Pons (tissue), 1 donor: ENCODE results near the gene CIB1.

Source experiments
- DNase-seq: peaks from one replicate; pipeline ENCODE4 v3.0.0-alpha.2; 2016; ENCODE audit warnings: low spot score

CIB1 gene

DNA sequence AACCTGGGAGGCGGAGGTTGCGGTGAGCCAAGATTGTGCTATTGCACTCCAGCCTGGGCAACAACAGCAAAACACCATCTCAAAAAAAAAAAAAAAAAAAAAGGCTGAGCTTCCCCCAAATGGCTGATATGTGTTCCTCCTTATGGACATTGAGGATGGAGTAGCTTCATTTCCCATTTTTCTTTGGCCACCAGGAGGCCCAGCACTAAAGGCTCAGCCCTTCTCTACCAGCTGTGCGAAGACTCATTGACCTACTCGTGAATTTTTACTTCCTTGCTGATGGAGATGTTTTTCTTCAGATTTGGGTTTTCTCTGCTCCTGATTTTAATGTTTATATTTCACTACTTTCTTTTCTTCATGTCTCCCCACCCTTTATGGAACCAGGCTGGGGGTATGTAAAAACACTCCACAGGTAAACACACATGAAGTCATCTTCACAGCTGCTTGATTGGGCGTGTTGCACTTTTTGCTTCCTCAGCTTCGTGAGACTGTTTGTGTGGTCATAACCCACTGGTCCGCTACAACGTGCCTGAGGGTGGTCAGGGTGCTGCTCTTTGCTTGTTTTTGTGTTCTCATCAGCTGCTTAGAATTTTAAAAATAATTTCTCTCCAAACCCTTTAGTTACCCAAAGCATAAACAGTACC is 19.1 kb downstream of the CIB1 start:
- no peak for DNase-seq

DNA sequence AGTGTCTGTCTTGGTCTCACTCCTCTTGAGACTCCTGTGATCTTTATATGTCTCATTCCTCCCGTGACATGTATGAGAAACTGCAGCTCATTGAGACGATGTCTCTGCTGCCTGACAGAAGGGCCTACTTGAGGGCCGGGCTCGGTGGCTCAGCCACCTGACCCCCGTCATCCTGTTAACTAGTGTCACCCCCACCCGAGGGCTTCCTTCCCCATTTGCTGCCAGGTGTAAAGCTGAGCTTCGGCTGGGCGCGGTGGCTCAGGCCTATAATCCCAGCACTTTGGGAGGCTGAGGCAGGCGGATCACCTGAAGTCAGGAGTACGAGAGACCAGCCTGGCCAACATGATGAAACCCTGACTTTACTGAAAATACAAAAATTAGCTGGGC is 19.9 kb downstream of the CIB1 start:
- no peak for DNase-seq

DNA sequence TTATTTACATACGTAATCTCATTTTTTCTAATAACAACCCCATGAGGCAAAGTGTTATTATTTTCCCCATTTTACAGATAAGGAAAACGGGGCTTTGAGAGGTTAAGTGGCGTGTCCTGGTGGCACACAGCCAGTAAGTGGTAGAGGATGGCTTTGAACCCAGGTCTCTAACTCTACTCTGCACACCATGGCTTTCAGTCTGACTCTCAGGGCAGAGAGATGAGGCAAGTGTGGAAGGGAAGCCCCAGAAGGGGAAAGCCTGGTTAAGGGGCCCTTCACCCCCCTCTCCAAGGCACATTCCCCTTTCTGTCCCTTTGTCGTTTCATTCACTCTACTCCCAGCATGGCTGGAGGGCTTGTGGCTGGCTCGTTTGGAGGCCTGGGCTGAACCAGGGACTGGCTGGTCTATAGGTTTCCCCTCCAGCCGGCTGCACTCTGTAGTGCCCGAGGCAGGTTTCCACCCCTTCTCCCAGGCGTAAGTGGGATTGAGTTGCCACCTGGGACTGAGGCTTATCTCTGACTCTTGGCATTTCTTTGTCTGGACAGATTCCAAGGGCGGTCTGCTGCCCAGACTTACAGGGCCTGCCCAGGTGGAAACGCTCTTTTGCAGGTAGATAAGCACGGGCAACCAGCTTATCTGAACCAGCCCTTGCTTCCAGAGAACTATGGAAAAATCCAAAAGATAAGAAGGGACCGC is 20.5 kb downstream of the CIB1 start:
- DNase-seq, result no peak

DNA sequence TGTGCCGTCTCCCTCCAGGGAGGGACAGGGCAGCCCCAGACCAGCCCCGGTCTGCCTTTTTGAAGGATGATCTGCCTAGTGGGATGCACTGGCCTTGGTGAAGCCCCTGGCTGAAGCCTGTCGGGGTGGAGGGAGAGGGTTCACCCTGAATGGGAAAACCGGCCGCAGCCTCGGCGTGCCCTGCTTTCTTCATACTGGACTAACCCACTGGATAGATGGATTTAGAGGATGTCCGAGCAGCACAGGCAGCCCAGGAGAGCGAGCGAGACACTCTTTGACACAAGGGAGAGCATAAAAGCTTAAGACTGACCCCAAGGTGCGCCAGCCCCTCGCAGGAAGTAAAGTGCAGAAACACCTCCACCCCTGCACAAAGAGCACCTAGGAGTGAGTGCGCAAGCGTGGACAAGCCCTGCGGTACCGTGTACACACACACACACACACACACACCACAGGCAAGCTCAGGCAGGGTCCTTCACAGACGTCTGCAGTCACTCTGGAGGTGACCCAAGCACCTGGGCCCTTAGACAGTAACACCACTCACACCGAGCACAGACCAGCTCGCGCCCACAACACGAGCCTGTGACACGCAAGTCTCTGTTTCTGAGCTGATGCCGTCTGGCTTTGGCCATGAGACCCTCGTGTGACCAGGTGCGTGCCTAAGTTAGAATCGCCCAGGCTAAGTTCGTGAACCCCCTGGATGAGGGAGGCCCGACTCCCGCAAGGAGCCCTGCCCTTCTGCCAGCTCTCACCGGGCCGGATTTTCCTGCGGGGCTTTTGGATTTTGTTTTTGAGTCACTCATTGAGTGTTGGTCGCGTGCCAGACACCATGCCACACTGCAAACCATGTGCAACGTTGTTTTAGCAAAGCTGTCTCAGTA is 21.3 kb downstream of the CIB1 start:
- DNase-seq, result no peak

DNA sequence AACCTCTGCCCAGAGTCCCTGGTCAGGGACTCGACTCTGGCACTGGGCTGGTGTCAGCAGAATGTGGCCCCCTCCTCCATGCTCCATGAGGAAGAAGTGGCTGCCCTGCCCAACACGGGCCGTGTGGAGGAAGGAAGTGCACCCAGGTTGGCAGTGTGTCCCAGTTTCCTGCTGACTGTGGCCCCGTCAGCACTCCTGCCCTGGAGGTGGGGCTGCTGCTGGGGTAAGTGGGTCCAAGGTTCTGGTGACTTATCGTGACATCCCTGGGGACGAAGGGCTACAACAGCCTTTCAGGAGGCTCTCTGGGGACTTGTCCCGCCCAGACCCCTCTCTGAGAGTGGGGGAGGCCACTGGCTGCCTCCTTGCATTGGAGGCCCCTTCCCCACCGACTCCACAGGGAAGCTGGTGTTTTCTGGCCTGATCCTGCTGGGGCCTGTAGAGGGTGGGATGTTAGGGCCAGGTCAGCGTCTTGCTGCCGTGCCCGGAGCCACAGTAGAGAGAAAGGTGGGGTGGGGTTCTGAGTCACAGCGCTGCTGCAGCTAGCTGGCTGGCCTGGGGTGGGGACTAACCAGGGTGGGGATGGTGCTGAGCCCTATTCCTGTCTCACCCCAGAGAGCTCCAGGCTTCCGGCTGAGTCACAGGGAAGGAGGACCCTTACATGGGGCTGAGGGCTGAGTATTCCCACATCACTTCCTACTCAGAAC is 22.1 kb downstream of the CIB1 start:
- DNase-seq, result no peak

DNA sequence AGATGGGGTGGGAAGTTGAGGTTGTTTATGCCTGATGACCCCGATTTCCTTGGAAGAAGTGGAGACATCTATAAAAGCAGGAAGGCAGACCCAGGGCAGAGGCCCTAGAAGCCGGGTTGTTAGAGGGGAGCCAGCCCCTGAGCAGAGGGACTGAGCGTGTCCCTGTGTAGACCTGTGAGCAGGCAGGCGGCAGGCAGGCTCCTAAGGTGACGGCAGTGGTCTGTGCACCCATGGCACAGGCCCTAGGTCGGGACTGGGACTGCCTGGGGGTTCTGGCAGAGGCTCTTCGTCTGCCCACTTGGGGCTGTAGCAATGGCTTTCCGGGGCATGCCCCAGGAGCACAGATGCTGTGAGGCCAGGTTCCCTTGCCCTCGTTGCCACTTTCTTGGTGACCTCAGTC is 22.7 kb downstream of the CIB1 start:
- no peak for DNase-seq

DNA sequence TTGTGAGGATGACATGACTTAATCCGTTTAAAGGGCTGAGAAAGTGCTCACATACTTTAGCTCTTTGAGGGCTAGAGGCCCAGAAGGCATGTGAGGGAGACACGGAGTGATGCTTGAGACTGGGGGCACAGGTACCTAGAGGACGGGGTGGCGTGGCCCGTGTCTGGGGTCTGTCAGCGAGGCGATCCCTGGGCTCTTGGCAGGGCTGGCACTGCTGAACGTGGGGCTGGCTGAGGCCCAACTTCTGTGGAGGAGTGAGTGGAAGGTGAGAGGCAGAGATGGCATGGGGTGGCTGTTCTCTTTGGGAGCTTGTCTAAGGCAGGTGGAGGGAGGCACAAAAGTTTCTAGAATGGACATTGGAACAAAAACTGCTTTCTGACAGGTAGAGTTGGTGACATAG is 23.1 kb downstream of the CIB1 start:
- no peak for DNase-seq

DNA sequence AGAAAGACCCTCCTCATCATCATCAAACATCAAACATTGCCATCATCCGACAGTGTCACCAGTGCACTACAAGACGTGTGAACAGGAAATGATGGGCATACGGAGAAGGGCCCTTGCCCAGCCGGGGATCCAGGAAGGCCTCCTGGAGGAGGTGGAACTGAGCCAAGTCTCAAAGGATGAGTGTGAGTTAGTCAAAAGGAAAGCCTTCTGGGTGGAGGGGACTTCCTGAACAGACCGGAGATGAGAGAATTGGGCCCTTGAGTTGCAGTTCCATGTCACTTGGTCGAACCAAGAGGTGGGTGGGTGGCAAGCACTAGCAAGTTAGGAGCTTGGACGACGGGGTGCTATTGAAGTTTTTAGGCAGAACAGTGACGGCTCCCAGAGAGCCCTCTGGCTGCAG is 24.1 kb downstream of the CIB1 start:
- no peak for DNase-seq

DNA sequence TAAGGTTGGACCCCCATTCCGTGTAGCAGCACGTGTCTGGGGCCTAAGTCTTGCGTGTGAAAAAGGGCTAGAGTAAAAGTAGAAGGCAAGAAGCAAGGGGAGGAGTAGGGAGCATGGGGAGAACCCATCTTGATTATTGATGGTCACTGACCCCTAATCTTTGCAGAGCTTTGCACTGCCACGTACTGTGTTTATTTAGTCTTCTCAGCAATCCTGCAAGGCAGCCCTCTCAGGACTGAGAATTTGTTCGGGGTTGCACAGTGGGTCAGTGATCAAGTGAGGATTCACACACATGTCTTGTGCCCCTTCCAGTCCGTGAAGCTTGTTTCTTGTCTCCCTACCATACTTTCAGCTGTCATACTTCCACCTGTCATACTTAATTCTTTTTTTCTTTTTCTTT is 25.4 kb downstream of the CIB1 start:
- DNase-seq, result no peak

DNA sequence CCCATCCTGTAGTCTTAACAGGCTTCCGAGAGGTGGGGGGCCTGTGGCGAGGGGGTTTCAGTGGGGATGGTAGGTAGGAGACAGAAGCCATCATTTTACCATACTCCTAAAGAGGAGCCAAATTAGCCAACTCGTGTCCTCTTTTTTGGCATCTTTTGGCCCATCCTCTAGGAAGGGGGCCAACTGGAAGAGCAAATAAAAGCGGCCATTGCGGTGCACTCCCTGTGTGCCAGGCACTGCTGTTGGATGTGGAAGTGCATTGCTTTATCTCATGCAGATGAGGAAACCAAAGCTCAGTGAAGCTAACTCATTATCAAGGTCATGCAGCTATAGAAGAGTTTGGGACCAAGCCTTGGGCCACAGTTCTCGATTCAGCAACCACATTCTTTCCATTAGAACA is 26.5 kb downstream of the CIB1 start:
- DNase-seq, result no peak

DNA sequence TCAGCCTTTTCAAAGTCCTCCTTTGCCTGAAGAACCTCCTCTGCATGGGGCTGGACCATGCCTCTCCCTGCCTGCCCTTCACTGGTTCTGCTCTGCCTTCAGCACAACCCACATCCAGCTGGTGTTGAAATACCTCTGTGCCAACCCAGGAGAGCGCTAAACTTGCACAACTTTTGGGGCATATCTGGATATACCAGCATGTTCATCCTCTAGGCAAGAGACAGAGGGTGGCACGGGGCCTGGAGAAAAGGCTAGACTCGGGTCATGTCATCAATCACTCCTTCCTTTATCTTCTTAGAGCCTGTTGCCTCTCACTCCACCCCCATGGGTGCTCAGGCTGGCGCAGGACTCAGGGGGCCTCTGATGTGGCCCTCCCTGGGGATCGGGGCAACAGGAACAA is 27.9 kb downstream of the CIB1 start:
- no peak for DNase-seq

DNA sequence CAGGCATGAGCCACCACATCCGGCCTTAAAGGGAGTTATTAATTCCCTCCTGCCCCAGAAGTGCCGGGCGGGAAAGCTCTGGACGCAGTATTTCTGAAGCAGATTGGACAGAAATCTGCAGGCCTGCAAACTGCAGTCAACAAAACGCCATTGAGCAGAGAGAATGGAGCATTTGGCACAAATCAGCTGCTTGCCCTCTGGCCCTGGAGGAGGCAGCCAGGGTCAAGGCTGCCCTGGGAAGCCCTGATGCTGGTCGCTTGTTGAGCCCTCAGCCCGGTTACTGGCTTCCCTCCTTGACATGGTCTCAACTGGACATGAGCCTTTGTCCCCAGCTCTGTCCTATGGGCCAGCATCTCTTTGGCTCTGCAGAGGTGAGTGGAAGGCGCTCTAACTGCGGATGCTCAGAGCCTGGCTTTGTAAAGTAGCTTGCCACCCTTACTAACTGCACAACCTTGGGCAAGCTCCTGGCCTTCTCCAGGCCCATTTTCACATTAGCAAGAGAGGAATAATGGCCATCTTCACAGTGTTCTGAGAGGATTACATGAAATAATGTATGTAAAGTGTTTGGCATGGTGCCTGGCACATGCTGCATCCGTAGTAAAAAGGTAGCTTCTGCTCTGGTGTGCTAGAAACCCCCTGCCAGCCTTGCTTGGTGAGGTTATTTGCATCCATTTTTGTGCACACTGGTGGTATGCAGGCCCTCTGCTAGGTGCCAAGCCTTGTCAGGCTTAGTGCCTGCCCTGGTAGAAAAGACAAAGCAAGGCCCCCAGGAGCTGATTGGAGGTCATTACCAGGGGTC is 28.5 kb downstream of the CIB1 start:
- peak; percentile 53 for DNase-seq

DNA sequence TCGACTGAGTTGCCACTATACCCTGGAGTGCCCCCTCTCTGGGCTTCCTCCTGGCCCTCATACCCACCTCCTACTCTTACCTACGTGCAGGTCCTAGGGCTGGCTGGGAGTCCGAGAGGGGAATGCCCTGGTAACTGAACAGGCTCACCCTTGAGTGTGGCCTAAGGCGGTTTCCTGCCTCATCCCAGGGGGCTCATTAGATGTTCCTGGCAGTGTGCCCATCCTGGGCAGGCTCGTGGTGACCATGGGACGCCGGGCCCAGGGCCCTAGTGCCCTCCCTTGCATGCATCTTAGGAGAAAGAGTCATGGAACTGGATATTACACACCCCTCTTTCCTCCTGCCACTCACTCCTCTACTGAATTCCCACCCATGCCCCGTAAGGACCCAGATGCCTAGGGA is 29.8 kb downstream of the CIB1 start:
- no peak for DNase-seq

DNA sequence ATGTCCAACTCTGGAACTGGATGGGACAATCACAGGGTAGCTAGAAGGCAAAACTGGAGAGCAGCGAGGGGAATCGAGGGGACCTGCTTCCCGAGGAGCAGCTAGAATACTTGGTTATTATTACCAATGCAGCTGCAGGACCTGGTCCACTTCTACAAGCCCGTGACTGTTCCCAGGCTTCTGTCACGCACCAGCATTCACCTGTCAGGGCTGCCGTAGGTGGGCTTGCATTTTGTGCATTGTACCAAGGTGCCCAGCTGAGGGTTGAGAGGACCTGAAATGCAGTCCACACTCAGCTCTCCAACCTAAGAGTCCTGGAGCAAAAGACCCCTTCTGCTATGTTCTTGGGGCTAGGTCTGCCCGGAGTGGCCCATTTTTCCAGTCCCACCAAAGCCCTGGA is 30.3 kb downstream of the CIB1 start:
- no peak for DNase-seq

DNA sequence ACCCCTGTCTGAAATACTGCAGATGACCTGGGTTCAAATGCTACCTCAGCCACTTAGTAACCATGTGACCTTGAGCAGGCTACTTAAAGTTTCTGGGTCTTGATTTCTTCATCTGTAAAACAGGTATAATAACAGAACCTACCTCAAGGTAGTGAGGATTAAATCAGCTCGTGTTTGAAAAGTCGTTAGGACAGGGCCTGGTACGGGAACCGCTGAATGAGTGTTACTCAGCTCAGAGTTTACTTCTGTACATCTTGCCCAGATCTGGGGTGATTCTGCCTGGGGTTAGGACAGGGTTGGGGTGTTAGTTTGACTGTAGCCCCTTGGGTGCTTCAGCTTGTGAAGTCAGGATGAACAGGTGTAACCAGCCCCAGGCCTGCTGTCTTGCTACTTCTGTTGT is 30.8 kb downstream of the CIB1 start:
- no peak for DNase-seq

DNA sequence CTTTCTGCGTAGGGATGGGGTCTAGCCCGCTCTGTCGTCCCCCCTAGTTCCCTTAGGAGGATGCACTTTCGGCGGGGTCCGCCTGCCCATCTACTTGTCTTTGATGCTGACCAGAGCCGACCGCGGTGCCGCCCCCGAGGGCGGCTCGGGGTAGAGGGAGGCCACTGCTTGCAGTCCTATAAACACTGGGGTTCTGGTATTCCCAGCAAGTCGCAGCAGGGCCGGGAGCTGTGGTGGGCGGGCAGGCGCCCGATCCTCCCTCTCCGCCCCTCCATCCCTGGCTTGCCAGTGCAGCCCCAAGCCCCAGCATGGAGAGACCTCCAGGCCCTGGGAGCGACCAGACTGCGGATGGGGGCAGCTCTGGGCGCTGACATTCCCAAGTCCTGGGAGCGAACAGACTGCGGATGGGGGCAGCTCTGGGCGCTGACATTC is 31.8 kb downstream of the CIB1 start:
- no peak for DNase-seq

DNA sequence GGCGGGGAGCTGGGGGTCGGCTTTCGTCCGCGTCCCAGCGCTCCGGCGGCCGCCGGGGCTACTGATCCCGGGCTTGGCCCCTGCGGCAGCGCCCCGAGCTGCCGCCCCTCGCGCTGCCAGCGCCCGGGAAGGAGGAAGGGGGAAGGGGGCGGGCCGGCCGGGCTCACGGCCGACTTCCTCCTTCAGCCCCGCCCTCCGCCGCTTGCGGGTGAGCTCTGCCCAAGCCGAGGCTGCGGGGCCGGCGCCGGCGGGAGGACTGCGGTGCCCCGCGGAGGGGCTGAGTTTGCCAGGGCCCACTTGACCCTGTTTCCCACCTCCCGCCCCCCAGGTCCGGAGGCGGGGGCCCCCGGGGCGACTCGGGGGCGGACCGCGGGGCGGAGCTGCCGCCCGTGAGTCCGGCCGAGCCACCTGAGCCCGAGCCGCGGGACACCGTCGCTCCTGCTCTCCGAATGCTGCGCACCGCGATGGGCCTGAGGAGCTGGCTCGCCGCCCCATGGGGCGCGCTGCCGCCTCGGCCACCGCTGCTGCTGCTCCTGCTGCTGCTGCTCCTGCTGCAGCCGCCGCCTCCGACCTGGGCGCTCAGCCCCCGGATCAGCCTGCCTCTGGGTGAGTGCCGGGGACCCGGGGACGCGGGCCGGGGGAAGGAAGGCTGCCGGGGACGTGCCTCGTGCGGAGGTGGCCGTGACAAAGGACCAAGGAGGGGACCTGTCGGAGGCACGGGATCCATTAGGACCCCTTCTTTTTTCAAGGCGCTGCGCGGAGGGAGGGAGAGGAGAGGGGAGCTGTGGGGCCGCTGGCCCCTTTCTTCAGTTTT is 32.4 kb downstream of the CIB1 start, which contains the start of gene SEMA4B:
Gene SEMA4B (plus strand): TSS at position 201 of the 814 bp plus-strand sequence. CDS start 249 bp downstream, at position 450.
- DNase-seq, result peak; percentile 61

DNA sequence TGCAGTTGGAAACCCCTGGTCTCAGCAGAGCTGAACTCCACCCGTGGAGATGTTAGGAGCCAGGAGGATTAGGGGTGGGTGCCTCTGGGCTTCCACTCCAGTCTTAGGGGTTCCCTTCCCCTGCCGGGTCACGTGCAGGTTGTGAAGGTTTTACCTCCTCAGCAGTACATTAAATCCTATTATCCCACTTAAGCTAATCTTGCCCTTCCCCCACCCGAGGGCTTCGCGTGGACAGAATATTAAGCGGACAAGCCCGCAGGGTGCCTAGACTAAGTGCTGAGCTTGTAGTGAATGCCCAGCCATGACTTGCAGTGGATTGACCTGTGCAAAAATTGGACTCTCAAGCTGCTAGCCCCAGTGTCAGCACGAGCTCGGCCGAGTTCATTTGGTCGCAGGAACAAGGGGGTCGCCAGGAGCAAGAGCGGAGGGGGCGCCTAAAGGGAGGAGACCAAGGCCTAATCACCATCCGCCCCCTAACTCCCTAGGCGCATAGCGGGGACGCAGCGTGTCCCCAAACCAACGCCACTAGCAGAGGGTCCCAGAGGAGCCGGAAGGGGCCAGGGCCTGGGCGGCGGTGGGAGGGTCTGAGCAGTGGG is 33.1 kb downstream of the CIB1 start:
- peak; percentile 37 for DNase-seq

DNA sequence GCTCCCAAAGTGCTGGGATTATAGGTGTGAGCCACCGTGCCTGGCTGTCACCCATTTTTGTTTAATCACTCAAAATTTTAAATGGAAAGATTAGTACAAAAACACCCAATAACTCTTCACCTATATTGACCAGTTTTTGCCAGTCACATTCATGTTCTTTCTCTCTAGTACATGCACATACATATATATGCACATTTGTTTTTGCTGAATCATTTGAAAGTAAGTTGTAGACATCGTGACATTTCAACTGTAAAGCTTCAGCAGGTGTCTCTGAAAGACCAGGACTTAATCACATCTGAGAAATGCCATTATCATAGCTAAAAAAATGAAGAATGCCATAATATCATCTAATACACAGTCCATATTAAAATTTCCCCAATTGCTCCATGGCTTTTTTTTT is 39.1 kb downstream of the CIB1 start:
- DNase-seq, result no peak
